ENCODE measurements around the gene ACAD10.
"Not testable (repeated sequence)": the region's sequence is repeated elsewhere in the genome, so short reads cannot be mapped to it uniquely, and the experiment has no call there.

The ACAD10 gene

GRCh38 chr12:111685811-111686573, at the start of gene ACAD10, which contains the start of gene BRAP:
ACAD10 (plus strand) TSS chr12:111686053; CDS start chr12:111692710, 6,657 bp downstream.
BRAP (minus strand) TSS chr12:111685956; CDS start chr12:111685792, 164 bp downstream.
- DNase-seq: peak; percentile 91

GRCh38 chr12:111636209-111636945, 49.5 kb upstream of the ACAD10 start:
- DNase-seq: no peak

- no peak for DNase-seq
These were observed 47.3 kb upstream of the ACAD10 start for GRCh38 chr12:111638556-111638955.

- DNase-seq: no peak
These were observed 45.3 kb upstream of the ACAD10 start for GRCh38 chr12:111640506-111640905.

- DNase-seq: no peak
These were observed 43.0 kb upstream of the ACAD10 start for GRCh38 chr12:111642681-111643426.

GRCh38 chr12:111643427-111643826, 42.4 kb upstream of the ACAD10 start:
- no peak for DNase-seq

GRCh38 chr12:111645433-111645832, 40.4 kb upstream of the ACAD10 start:
- no peak for DNase-seq

GRCh38 chr12:111650912-111651311, 34.9 kb upstream of the ACAD10 start:
- no peak for DNase-seq

- not testable (repeated sequence) for DNase-seq
These were observed 33.3 kb upstream of the ACAD10 start for GRCh38 chr12:111652530-111652929.

- no peak for DNase-seq
These were observed 32.3 kb upstream of the ACAD10 start for GRCh38 chr12:111653596-111653995.

GRCh38 chr12:111655356-111655755, 30.5 kb upstream of the ACAD10 start:
- DNase-seq: no peak

GRCh38 chr12:111656016-111656415, 29.8 kb upstream of the ACAD10 start:
- no peak for DNase-seq

GRCh38 chr12:111664499-111664898, 21.4 kb upstream of the ACAD10 start:
- no peak for DNase-seq

GRCh38 chr12:111664961-111665865, 20.6 kb upstream of the ACAD10 start:
- no peak for DNase-seq

GRCh38 chr12:111672822-111673381, 13.0 kb upstream of the ACAD10 start:
- DNase-seq: no peak

- DNase-seq: no peak
These were observed 12.3 kb upstream of the ACAD10 start for GRCh38 chr12:111673503-111673902.

- DNase-seq: no peak
These were observed 8.7 kb upstream of the ACAD10 start for GRCh38 chr12:111677186-111677585.

- DNase-seq: not testable (repeated sequence)
These were observed 1.2 kb upstream of the ACAD10 start for GRCh38 chr12:111684485-111685198.

GRCh38 chr12:111685322-111685810, 487 bp upstream of the ACAD10 start:
- DNase-seq: peak; percentile 17

GRCh38 chr12:111686574-111687105, 787 bp downstream of the ACAD10 start:
- DNase-seq: no peak

GRCh38 chr12:111687255-111687654, 1.4 kb downstream of the ACAD10 start:
- DNase-seq: no peak

Data from activated CD8-positive, alpha-beta memory T cell treated with anti-CD3 and anti-CD28 coated beads, Interleukin-2, amount 50 U/mL, for 4 hours (primary cell).